SK-N-SH (cell line): ENCODE measurements around the gene SETBP1. TPM values are rescaled to one million over a fixed set of nuclear protein-coding genes. Genes with fewer than 3 reads are reported as not detected.

Experiments used
- CTCF ChIA-PET: fragments of 300-600, 350-600 bp; formaldehyde crosslinking; extraction: SDS; loops from one replicate; lab custom pipeline; 2021; lab: Yijun Ruan, JAX
- POLR2A ChIA-PET: fragments of 350-600 bp; sonication (Branson Sonifier 250); formaldehyde crosslinking; extraction: SDS; loops from one replicate; lab custom pipeline; 2020; ENCODE audit warnings: antibody characterized with exemption, inconsistent platforms; lab: Yijun Ruan, JAX
- DNase-seq: peaks from one replicate; pipeline ENCODE4 v3.0.0; 2012
- H2AFZ ChIP-seq: fragments of 200-600 bp; sonication (generic); 2 replicates; pipeline ENCODE4 v1.8.1; 2016; ENCODE audit warnings: antibody characterized with exemption, mild to moderate bottlenecking, low read depth
- H3F3A ChIP-seq: fragments of 200-600 bp; sonication (generic); replicated peaks from 2 replicates; pipeline ENCODE3; 2016; ENCODE audit warnings: antibody characterized with exemption, mild to moderate bottlenecking; ENCODE audit not compliant: insufficient read depth
- H3K27ac ChIP-seq, 2 experiments: fragments of 200-500 bp in 1 of 2; fragments of 200-600 bp in 1 of 2; sonication (Bioruptor generic) in 1 of 2; sonication (generic), shearing (Covaris generic) in 1 of 2; 2 replicates each; pipeline versions ENCODE4 v1.5.1 to v1.6.1; 2014 to 2016; ENCODE audit warnings: low read depth in 2 of 2, inconsistent platforms in 1 of 2, low read length in 1 of 2, mild to moderate bottlenecking in 1 of 2, mixed read lengths in 1 of 2
- H3K27me3 ChIP-seq: fragments of 200-600 bp; sonication (generic), shearing (Covaris generic); 2 replicates; pipeline ENCODE4 v1.6.1; 2016; ENCODE audit warnings: mixed run types; ENCODE audit not compliant: insufficient read depth
- H3K36me3 ChIP-seq, 2 experiments: fragments of 200-500 bp in 1 of 2; fragments of 200-600 bp in 1 of 2; sonication (Bioruptor generic) in 1 of 2; sonication (generic) in 1 of 2; replicated peaks in 1 of 2; 2 replicates each; pipeline versions ENCODE3 to v1.5.1; 2014 to 2016; ENCODE audit warnings: low read length in 1 of 2, mild to moderate bottlenecking in 1 of 2; ENCODE audit not compliant: insufficient read depth in 2 of 2, control insufficient read depth in 1 of 2
- H3K4me1 ChIP-seq, 2 experiments: fragments of 200-500 bp in 1 of 2; fragments of 200-600 bp in 1 of 2; sonication (Bioruptor generic) in 1 of 2; sonication (generic), shearing (Covaris generic) in 1 of 2; 2 replicates each; pipeline versions ENCODE4 v1.5.1 to v1.6.1; 2014 to 2016; ENCODE audit warnings: low read depth in 1 of 2, low read length in 1 of 2, mixed run types in 1 of 2; ENCODE audit not compliant: insufficient read depth in 2 of 2, control insufficient read depth in 1 of 2
- H3K4me2 ChIP-seq: fragments of 200-600 bp; sonication (generic), shearing (Covaris generic); 2 replicates; pipeline ENCODE4 v1.6.1; 2017; ENCODE audit warnings: mixed run types
- H3K4me3 ChIP-seq, 2 experiments: fragments of 200-500 bp in 1 of 2; fragments of 200-600 bp in 1 of 2; sonication (Bioruptor generic) in 1 of 2; sonication (generic), shearing (Covaris generic) in 1 of 2; 2 replicates each; pipeline versions ENCODE4 v1.5.1 to v1.8.1; 2014 to 2016; ENCODE audit warnings: low read depth in 2 of 2, inconsistent platforms in 1 of 2, low read length in 1 of 2, mild to moderate bottlenecking in 1 of 2, mixed read lengths in 1 of 2, moderate library complexity in 1 of 2
- H3K79me2 ChIP-seq: fragments of 200-600 bp; sonication (generic); 2 replicates; pipeline ENCODE4 v1.8.1; 2017; ENCODE audit warnings: mild to moderate bottlenecking; ENCODE audit not compliant: insufficient read depth
- H3K9ac ChIP-seq: fragments of 200-600 bp; sonication (generic); 2 replicates; pipeline ENCODE4 v1.6.1; 2017; ENCODE audit warnings: mixed run types
- H3K9me2 ChIP-seq: fragments of 200-600 bp; sonication (generic); 2 replicates; pipeline ENCODE4 v1.6.1; 2017; ENCODE audit warnings: mixed run types
- H3K9me3 ChIP-seq: fragments of 200-600 bp; sonication (generic); 2 replicates; pipeline ENCODE4 v1.6.1; 2017; ENCODE audit warnings: mixed run types, mild to moderate bottlenecking, moderate library complexity
- H4K20me1 ChIP-seq: fragments of 200-600 bp; sonication (generic); 2 replicates; pipeline ENCODE4 v1.6.1; 2017; ENCODE audit warnings: mild to moderate bottlenecking, mixed run types; ENCODE audit not compliant: insufficient read depth
- CHD2 ChIP-seq: fragments of 150-350 bp; IDR thresholded peaks from 2 replicates; pipeline ENCODE4 v1.6.1; 2018; ENCODE audit warnings: low read length; ENCODE audit not compliant: partially characterized antibody
- ELF1 ChIP-seq: IDR thresholded peaks from 2 replicates; pipeline ENCODE4 v1.4.0; 2012
- EP300 ChIP-seq, 2 experiments: IDR thresholded peaks; 2 replicates each; pipeline versions ENCODE4 v1.4.0 to v1.6.1; 2012; ENCODE audit warnings: borderline replicate concordance in 1 of 2, low read depth in 1 of 2, low read length in 1 of 2
- FOSL2 ChIP-seq: IDR thresholded peaks from 2 replicates; pipeline ENCODE4 v1.4.0; 2012; ENCODE audit warnings: low read depth, mild to moderate bottlenecking, moderate library complexity, borderline replicate concordance
- FOXJ3 ChIP-seq: sonication (generic); formaldehyde crosslinking; IDR thresholded peaks from 2 replicates; pipeline ENCODE4 v1.5.1; 2020; ENCODE audit warnings: mild to moderate bottlenecking, missing genetic modification reagents
- FOXM1 ChIP-seq: IDR thresholded peaks from 2 replicates; pipeline ENCODE4 v1.4.0; 2012; ENCODE audit warnings: low read depth, mild to moderate bottlenecking
- GATA2 ChIP-seq: sonication (generic); formaldehyde crosslinking; IDR thresholded peaks from 2 replicates; pipeline ENCODE4 v1.5.0; 2020; ENCODE audit warnings: mild to moderate bottlenecking, missing genetic modification reagents
- JUND ChIP-seq: IDR thresholded peaks from 2 replicates; pipeline ENCODE4 v1.4.0; 2012
- MXI1 ChIP-seq: IDR thresholded peaks from 2 replicates; pipeline ENCODE4 v1.6.1; 2012; ENCODE audit warnings: mild to moderate bottlenecking, low read depth, low read length, improper control_type of control experiment
- NFIC ChIP-seq: IDR thresholded peaks from 2 replicates; pipeline ENCODE4 v1.4.0; 2012; ENCODE audit warnings: borderline replicate concordance
- RXRA ChIP-seq: IDR thresholded peaks from 2 replicates; pipeline ENCODE4 v1.4.0; 2012; ENCODE audit warnings: low read depth, mild to moderate bottlenecking, borderline replicate concordance
- SMC3 ChIP-seq: IDR thresholded peaks from 2 replicates; pipeline ENCODE4 v1.6.1; 2012; ENCODE audit warnings: low read depth, low read length, improper control_type of control experiment
- TCF12 ChIP-seq: IDR thresholded peaks from 2 replicates; pipeline ENCODE4 v1.4.0; 2012
- YY1 ChIP-seq: IDR thresholded peaks from 2 replicates; pipeline ENCODE4 v1.4.0; 2012; ENCODE audit warnings: low read depth, mild to moderate bottlenecking
- WGBS: methylation state at CpG from one replicate; pipeline ENCODE4 v1.1.6; 2017; ENCODE audit warnings: low lambda C conversion rate; 5-methylcytosine and 5-hydroxymethylcytosine counted together
- polyA plus RNA-seq, 3 experiments: library from polyadenylated mRNA; depleted of rRNA; stranded (reverse); fragments of >200 nt; gene quantifications; 2 replicates each; pipeline ENCODE4 v1.2.3, GENCODE V29; 2012
- TF ChIP-seq, protein P1 (sequence below): IDR thresholded peaks from 2 replicates; pipeline ENCODE4; 2012
- TF ChIP-seq, protein P2 (sequence below): fragments of 150-350 bp; IDR thresholded peaks from 2 replicates; pipeline ENCODE4 v1.6.1; 2016; ENCODE audit warnings: mild to moderate bottlenecking, low read depth, low read length

SETBP1 gene
- polyA plus RNA-seq, 1 of the 3 experiments (the other 2 are of a cell fraction), result 3.0 TPM

DNA sequence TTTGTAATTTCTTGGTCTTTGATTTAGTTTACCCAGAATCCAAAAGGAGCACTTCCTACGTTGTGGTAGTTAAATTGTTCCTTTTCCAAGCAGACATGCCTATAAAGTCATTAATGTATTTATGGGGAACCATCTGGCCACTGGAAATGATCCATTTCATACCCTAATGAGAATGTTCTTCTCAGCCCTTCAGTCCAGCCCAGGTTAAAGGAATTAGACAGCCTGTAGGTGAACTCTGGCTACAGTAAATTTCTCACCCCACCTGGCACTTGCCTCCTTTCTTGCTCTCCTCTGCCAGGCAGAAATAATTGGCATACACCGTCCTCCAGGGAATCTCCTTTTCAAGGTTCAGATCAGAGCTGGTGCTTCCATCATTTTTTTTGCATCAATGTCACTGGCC, 121.1 kb downstream of the SETBP1 start:
- peaks cover 0 to 8% of the 10 kb centered on the region in 2 experiments; a peak in 1 of 4 replicates for H3K4me1 ChIP-seq
- H4K20me1 ChIP-seq, result no peaks in the 10 kb centered on the region
- no peak overlapping the region for H2AFZ ChIP-seq
- no peak overlapping the region for H3K9ac ChIP-seq
- no peaks in the 10 kb centered on the region for H3K9me2 ChIP-seq
- no peaks in the 10 kb centered on the region for H3K27me3 ChIP-seq
- POLR2A ChIA-PET, result no interaction called here
- no peak overlapping the region for H3K4me2 ChIP-seq
- H3F3A ChIP-seq, result no peaks in the 10 kb centered on the region
- H3K36me3 ChIP-seq, result peaks cover 0 to under 1% of the 10 kb centered on the region in 2 experiments
- no peak overlapping the region for H3K4me3 ChIP-seq
- no peak for DNase-seq
- TF ChIP-seq EP300 (IDR thresholded peaks at IDR 0.05; ENCODE audit: borderline replicate concordance in 1 of 2, low read depth in 1 of 2, low read length in 1 of 2), result no peak
- TF ChIP-seq, protein P1, sequence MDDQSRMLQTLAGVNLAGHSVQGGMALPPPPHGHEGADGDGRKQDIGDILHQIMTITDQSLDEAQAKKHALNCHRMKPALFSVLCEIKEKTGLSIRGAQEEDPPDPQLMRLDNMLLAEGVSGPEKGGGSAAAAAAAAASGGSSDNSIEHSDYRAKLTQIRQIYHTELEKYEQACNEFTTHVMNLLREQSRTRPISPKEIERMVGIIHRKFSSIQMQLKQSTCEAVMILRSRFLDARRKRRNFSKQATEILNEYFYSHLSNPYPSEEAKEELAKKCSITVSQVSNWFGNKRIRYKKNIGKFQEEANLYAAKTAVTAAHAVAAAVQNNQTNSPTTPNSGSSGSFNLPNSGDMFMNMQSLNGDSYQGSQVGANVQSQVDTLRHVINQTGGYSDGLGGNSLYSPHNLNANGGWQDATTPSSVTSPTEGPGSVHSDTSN, result no peak
- 87% methylated on average over 2 of the region's 2 CpGs for WGBS
- H3K79me2 ChIP-seq, result no peaks in the 10 kb centered on the region
- no peaks in the 10 kb centered on the region for H3K9me3 ChIP-seq
- no peak overlapping the region; a peak in 1 of 4 replicates for H3K27ac ChIP-seq
- CTCF ChIA-PET, result interaction anchor here (1.0 to 1.4 kb wide), 2 partner anchors 11 to 16 kb away, joined by 3 read pairs; no protein-coding TSS in a partner anchor

DNA sequence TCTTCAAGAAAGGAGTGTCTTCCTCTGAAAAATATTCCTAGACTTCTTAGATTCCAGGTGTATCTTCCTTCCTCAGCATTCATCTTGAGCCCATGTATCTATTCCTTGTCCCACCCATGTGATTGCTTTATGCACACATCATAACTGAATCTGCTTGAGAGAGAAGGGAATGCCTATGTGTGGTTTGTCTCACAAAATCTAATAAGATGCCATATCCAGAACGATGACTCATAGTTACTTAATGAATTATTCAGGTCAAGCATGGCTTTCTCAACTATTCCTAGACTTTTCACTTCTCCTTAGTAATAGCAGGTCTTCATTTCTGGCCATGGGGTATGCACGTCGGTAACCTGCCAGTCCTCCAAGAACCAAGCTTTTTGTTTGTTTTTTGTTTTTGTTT, 121.8 kb downstream of the SETBP1 start:
- 0 out of 2 replicates have a peak overlapping the region, but pooled peaks have one; percentile 20 for H3K4me2 ChIP-seq
- CTCF ChIA-PET, result interaction anchor here (1.0 to 1.4 kb wide), 2 partner anchors 11 to 17 kb away, joined by 3 read pairs; no protein-coding TSS in a partner anchor

More for the DNA sequence above, 121.8 kb downstream of the SETBP1 start:
- H3K4me1 ChIP-seq, result peaks cover 0 to 8% of the 10 kb centered on the region in 2 experiments; a peak in 1 of 4 replicates
- no peaks in the 10 kb centered on the region for H3K9me2 ChIP-seq
- H3K9ac ChIP-seq, result no peak overlapping the region
- H3K27ac ChIP-seq, result peak overlapping the region in 1 of 2 experiments; percentile 17; a peak in 1 of 4 replicates
- H2AFZ ChIP-seq, result no peak overlapping the region
- H3F3A ChIP-seq, result no peaks in the 10 kb centered on the region
- H4K20me1 ChIP-seq, result no peaks in the 10 kb centered on the region
- WGBS, result 67% methylated on average over 3 of the region's 3 CpGs
- POLR2A ChIA-PET, result no interaction called here
- no peaks in the 10 kb centered on the region for H3K79me2 ChIP-seq
- H3K9me3 ChIP-seq, result no peaks in the 10 kb centered on the region
- DNase-seq, result no peak
- no peak for TF ChIP-seq CHD2
- TF ChIP-seq FOXM1, result no peak
- TF ChIP-seq GATA2, result no peak
- TF ChIP-seq FOXJ3 (CRISPR knock-in tag), result no peak
- no peak for TF ChIP-seq ELF1
- TF ChIP-seq FOSL2, result peak; percentile 33; the same call in 1 of the 2 replicates
- no peak for TF ChIP-seq RXRA
- TF ChIP-seq YY1, result no peak
- TF ChIP-seq JUND, result 0 out of 2 replicates have a peak, but pooled peaks have one; percentile 15
- TF ChIP-seq TCF12, result peak; percentile 25; the same call in 1 of the 2 replicates
- TF ChIP-seq NFIC, result no peak
- TF ChIP-seq SMC3, result no peak
- TF ChIP-seq, protein P1, result no peak
- no peak for TF ChIP-seq MXI1
- TF ChIP-seq, protein P2, sequence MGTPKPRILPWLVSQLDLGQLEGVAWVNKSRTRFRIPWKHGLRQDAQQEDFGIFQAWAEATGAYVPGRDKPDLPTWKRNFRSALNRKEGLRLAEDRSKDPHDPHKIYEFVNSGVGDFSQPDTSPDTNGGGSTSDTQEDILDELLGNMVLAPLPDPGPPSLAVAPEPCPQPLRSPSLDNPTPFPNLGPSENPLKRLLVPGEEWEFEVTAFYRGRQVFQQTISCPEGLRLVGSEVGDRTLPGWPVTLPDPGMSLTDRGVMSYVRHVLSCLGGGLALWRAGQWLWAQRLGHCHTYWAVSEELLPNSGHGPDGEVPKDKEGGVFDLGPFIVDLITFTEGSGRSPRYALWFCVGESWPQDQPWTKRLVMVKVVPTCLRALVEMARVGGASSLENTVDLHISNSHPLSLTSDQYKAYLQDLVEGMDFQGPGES, result no peak
- H3K36me3 ChIP-seq, result peaks cover 0 to 4% of the 10 kb centered on the region in 2 experiments
- no peaks in the 10 kb centered on the region for H3K27me3 ChIP-seq
- H3K4me3 ChIP-seq, result no peak overlapping the region
